Measurements from ENCODE around the gene SMYD3.
"Not testable (repeated sequence)": the region's sequence is repeated elsewhere in the genome, so short reads cannot be mapped to it uniquely, and the experiment has no call there.

The SMYD3 gene

DNA sequence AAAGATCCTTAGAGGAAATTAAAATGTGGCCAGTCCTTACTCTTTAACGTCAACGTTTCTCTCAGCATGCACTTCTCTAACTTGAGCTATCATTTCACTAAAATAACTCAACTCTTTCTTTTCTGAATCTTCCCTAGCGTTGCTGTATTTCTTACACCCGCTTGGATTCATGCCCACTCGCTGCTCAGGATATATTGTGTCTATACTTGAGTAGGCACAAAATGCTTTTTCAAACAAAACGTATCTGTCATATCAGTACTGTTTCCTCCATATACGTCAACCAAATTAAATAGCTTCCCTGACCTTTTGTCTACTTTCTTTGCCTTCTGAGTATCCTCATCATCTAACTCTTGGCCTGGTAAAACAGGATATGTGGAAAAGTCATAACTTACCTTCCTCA, 549.7 kb downstream of the SMYD3 start:
- no peak for DNase-seq (ENCODE audit: low read depth in 2 of 2)

DNA sequence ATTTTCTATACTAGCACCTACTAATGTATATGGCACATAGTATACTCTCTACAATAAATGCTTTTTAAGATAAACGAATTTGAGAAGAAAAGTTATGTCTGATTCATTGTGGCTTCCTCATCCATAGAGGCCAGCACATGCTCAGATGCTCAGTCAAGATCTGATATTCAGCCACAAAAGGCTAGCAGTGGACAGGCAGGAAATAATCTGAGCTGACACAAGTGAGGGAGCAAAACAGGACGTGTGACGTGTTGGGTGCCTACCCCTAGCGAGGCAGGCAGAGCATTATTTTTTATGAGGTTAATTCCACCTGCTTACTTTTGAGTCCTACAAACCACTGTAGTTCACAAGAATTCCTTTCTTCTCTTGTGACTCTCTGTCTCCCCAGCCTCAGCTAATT, 550.9 kb downstream of the SMYD3 start:
- no peak for DNase-seq (ENCODE audit: low read depth in 2 of 2)

DNA sequence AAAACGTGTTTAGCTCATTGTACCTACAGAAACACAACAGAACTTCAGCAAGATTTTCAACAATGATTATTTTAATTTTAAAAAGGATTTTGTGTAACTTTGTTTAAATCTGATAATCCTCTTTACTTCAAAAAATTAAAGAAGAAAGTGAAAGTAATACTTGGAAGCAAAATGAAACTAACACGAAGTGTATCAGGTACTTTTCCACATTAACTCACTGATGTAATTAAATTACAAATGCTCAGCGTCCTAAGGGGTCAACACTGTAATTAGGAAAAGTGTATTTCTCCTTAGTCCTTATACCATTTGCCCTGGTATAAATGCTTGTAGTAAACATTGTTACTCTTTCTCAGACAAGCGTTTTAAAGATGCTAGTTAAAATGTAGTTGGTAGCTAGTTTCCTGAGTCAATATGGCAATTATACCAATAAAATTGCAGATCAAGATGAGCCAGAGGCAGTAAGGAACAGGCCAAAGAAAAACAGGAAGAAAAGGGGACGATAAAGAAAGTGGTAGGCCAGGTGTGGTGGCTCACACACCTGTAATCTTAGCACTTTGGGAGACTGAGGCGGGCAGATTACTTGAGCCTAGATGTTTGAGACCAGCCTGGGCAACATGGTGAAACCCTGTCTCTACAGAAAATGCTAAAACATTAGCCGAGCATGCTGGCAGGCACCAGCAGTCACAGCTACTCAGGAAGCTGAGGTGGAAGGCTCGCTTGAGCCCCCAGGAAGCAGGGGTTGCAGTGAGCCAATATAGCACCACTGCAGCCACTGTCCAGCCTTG, 553.0 kb downstream of the SMYD3 start:
- no peak for DNase-seq (ENCODE audit: low read depth in 2 of 2)

DNA sequence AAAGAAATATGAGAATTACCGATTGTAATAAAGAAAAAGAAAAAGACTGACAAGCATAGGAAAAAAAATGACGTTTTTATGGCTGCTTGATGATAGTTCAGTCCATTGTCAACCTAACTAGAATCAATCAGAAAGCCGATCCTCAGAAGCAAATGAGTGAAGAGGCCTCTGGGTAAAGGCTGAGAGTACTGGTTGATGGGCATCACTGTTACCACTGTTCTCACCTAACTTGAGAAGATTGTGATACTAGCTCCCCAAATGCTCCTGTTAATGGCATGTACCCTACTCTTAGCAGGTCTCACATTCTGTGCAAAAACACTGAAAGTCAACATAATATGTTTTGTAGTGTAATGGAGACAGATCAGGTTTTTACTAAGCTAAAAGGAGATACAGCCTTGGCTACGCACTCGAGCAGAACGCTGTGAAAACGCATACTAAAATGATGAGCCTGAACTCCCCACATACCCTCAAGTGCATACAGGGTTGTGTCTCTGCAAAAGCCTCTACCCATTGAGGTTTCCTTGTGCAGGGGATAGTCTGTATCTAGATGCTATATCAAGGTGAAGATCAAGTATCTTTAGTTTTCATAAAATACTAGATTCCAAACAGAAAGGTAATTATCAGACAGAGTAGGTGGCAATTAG, 554.6 kb downstream of the SMYD3 start:
- no peak for DNase-seq (ENCODE audit: low read depth in 2 of 2)

DNA sequence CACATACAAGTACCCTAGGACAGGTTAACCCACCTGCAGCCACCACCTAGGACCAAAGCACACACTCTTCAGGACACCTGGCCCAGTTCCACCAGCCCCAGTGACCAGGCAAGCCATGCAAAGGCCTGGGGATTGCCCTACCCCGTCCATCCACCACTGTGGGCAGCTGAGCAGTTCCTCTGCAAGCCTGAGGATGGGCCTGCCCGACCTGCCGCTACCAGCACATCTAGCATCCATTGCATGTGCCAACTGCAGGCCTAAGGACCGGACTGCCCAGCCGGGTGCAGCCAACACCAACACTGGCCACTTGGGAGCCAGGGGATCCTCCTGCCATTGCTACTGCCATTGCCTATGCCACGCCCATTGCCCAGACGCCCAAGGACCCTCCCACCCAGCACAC, 558.3 kb downstream of the SMYD3 start:
- no peak for DNase-seq (ENCODE audit: low read depth in 2 of 2)

DNA sequence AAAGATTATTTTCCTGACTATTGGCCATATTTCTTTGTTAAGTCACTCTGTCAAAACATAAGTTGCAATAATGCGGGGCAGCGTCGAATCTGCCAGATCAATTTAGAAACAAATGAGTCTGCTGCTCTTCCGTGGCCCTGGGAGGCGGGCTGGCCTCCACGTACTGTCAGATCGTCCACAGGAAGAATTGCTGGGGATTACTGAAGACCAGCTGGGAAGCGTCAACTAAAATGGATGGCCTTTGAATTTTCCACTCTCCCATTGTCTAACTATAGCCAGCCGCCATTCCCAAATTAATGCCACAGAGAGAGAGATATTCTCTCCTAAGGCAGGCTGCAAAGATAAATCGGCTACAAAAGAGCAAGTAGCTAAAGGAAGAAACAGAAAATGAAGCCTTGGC, 560.2 kb downstream of the SMYD3 start:
- no peak for DNase-seq (ENCODE audit: low read depth in 2 of 2)

DNA sequence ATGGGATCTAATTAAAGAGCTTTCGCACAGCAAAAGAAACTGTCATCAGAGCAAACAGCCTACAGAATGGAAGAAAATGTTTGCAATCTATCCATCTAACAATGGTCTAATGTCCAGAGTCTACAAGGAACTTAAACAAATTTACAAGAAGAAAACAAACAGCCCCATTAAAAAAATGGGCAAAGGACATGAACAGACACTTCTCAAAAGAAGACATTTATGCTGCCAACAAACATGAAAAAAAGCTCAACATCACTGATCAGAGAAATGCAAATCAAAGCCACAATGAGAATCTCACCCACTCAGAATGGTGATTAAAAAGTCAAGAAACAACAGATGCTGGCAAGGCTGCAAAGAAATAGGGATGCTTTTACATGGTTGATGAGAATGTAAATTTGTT, 561.9 kb downstream of the SMYD3 start:
- not testable (repeated sequence) for DNase-seq (ENCODE audit: low read depth in 2 of 2)

DNA sequence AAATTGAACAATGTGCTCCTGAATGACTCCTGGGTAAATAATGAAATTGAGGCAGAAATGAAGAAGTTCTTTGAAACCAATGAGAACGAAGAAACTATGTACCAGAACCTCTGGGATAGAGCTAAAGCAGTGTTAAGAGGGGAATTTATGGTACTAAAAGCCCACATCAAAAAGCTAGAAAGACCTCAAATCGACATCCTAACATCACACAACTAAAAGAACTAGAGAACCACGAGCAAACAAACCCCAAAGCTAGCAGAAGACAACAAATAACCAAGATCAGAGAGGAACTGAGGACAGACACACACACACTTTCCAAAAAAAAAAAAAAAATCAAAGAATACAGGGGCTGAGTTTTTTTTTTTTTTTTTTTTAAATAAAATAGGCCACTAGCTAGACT, 564.2 kb downstream of the SMYD3 start:
- no peak for DNase-seq (ENCODE audit: low read depth in 2 of 2)

DNA sequence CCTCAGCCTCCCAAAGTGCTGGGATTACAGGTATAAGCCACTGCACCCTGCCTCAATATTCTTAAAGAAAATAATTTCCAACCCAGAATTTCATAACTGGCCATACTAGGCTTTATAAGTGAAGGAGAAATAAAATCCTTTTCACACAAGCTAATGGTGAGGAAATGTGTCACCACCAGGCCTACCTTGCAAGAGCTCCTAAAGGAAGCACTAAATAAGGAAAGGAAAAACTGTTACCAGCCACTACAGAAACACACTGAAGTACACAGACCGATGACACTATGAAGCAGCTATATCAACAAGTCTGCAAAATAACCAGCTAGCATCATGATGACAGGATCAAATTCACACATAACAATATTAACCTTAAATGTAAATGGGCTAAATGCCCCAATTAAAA, 565.3 kb downstream of the SMYD3 start:
- DNase-seq (ENCODE audit: low read depth in 2 of 2): not testable (repeated sequence)

DNA sequence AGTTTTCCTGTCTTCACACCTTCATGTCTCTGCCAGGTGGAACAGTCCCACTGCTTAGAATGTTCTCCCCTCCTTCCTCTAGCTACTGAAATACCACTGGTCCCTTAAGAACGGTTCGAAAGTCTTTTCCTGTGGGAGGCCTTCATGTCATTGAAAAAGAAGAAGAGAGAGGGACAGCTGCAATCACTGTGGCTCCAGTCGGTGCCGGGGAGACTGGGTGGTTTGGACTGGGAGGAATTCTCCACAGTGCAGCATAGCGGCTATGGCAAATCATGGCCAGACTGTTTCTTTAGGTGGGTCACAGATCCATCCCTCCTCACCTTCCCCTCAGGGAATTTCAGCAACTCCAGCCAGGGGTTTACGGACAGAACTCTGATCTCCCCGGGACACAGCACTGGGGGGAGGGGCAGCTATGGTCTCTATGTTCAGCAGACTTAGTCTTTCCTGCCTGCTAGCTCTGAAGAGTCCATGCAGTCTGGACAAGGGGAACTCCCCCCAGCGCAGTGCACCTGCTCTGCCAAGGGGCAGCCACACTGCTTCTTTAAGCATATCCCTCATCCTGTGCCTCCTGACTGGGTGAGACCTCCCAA, 567.2 kb downstream of the SMYD3 start:
- DNase-seq (ENCODE audit: low read depth in 2 of 2): no peak

DNA sequence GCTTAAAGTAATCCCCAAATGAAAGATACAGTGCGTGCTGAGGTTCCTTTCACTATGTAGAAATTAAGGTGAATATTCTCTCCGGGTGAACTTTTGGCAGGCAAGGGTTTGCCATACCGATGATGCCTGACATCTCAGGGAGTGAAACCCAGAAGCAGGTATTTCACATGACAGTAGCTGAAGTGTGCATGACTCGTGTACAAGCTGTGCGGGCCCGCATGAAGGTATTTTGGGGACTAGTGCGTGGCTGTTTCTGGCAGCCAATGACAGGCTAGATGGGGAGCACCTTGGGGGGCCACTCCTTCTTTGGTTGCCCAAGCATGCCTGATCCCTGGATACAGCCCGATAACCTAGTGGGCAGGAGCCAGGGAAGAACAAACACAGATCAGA, 569.0 kb downstream of the SMYD3 start:
- DNase-seq (ENCODE audit: low read depth in 2 of 2): no peak

DNA sequence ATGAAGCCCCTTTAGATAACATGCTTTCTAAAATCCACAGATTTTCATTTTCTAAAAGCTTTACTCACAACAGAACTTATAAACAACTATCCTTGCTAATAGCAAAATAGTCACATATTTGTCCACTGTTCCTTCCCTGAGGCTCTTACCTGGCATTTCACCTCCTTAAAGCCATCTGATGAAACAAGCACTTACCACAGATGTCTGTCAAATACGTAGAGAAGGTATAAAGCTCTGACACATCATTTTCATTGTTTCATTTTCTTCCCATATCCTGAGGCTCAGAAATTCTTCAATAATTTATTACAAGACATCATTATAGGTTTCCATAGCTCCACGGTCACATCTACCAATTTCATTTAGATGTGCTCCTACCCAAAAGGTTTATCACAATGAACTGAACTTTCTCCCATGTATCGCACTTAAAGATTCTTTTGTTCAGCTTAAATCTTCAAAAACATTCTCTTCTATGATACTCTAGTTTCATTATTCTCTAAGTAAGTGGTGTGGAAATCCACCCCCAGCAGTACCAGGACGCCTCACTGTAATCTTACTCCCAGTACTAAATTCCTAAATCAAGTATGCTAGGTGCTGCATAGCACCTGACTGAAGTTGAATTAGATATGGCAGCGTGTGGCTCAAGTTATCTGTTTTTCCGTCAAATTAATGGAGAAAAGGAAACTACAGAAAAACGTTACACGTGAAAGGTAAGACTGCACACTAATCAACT, 569.6 kb downstream of the SMYD3 start:
- no peak for DNase-seq (ENCODE audit: low read depth in 2 of 2)

DNA sequence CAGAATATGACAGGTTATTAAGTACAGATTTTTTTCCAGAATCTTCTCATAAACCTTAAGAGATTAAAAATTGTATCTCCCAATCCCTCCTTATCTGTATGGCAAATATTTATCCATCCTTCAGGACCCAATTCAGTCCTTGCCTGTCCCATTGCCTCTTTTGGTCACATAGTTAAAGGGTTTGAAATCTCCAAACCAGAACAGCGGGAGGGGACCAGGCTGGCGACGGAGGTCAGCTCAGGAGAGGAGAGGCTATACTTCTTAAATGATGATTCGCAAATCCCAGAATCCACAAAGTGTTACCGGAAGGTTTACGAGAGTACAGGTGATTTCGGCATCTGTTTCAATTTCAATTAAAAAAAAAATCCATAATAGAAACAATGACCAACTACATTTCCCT, 572.7 kb downstream of the SMYD3 start:
- no peak for DNase-seq (ENCODE audit: low read depth in 2 of 2)

DNA sequence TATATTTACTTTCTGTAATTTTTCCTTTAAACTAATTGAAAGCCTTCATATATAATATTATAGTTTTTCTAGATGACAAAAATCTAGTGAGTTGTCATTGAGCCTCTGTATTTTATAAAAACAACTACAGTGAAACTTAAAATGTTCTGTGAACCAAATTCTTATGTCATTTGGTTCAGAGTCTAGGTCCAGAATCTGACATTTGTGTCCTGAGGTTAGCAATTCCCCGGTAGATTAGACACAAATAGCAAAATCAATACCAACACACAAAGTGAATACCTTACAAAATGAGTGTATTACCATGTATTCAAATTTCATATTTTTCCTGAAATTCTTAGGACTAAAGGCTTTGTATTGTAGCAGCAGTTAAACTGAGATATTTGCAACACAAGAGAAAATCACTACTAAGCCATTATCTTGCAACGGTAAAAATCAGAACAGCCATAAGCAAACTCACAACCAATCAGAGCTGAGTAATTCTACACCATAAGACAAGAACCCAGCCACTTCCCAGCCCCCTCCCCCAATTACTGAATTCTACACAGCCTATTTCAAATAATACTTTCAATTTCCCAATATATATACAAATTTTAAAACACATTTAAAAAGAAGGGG, 573.5 kb downstream of the SMYD3 start:
- no peak for DNase-seq (ENCODE audit: low read depth in 2 of 2)

DNA sequence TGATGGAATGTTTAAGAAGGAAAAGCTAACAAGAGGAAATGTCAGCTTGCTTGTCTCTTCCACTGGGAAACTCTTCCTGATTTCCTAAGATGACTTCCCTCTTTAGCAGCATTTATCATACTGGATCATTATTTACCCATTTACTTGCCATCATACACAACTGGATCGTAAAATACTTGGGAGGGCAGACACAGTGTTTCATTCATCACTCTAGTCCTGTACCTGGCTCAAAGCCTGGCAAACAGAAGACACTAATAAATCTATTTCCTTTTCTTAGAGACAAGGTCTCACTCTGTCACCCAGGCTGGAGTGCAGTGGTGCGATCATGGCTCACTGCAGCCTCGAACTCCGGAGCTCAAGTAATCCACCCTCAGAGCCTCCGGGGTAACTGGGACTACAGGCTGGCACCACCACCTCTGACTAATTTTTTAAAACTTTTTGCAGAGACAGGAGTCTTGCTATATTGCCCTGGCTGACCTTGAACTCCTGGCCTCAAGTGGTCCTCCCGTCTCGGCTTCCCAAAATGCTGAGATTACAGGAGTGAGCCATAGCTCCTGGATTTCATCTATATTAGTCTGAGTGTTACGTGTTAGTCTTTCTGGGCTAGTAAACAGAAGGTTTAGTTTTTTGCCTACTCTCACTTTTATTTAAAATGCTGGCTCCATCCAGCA, 574.6 kb downstream of the SMYD3 start:
- DNase-seq (ENCODE audit: low read depth in 2 of 2): no peak

DNA sequence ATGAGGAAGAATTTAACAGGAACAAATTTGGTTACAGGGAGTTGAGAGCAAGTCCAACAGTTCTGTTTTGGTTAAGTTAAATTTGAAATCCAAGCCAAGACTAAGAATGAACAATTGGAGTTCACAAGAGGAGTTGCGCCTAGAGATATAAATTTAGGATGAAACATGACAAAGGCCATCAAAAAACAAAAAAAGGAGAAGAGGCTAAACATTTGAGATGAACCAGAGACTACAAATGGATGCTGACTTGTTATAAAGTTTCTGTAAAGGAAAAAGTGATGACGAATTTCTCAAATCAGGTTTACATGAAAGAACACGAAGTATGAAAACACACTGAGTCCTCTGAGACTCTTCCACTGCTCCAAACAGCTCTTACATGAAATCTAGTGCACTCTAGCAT, 575.6 kb downstream of the SMYD3 start:
- no peak for DNase-seq (ENCODE audit: low read depth in 2 of 2)

DNA sequence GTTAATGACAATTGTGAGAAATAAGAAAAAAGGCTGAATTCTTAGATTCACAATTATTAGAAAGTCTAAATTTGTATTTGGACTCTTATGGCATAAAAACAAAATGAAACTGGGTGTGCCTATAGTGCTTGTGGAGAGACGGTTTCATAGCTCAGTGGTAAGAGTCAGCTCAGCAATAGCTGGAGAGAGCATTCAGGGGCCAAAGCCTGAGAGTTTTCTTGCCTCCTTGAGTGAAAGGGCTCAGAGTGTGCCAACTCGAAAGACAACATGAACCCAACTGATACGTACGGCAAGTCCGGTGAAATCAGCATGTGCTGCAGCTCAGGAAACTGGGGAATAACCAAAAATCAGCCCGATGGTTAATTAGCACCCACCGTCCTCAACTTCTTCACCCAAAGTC, 577.9 kb downstream of the SMYD3 start:
- no peak for DNase-seq (ENCODE audit: low read depth in 2 of 2)

DNA sequence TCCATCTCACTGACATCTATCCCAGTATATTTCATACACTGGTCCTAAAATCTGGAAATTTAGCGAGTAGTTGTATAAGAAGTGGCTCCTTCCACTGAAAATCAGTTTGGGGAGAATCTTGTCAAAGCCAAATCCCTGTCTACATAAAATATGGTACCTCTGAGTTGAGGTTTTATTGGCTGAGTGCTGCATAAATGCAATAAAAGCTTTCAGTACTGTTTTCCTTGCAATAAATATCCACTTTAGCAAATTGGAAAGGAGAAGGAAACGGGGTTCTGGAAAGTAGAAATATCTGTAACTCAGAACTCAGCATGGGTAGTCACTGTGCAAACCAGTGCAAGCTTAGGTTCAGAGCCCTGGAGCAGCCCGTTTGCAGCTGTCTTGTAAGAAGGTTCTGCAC, 580.2 kb downstream of the SMYD3 start:
- no peak for DNase-seq (ENCODE audit: low read depth in 2 of 2)

DNA sequence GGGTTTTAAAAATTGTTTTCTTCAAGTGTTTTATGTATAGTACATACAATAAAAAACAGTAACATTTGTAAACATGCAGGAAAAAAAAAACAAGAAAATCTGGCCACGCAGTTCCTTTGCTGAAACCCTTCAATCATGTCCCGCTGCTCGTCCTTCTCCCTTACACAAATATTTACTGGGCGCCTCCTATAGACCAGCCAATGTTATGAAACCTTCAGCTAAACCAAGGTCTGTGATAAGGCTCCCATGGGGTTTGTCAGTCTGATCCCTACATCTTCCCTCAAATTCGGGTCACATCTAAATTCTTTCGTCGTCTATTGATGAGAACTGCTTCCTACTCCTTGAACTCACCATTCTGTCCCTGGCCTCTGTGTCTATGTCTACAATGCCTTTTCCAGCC, 583.9 kb downstream of the SMYD3 start:
- DNase-seq (ENCODE audit: low read depth in 2 of 2): no peak

DNA sequence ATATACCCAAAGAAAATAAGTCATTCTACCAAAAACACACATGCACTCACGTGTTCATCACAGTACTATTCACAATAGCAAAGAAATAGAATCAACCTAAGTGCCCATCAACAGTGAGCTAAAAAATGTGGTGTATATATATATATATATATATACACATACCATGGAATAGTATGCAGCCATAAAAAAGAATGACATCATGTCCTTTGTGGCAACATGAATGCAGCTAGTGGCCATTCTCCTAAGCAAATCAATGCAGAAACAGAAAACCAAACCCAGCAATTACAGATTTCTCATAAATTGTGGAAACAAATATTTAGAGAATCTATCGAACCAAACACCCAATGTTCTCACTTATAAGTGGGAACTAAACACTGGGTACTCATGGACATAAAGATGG, 585.7 kb downstream of the SMYD3 start:
- DNase-seq (ENCODE audit: low read depth in 2 of 2): no peak

DNA sequence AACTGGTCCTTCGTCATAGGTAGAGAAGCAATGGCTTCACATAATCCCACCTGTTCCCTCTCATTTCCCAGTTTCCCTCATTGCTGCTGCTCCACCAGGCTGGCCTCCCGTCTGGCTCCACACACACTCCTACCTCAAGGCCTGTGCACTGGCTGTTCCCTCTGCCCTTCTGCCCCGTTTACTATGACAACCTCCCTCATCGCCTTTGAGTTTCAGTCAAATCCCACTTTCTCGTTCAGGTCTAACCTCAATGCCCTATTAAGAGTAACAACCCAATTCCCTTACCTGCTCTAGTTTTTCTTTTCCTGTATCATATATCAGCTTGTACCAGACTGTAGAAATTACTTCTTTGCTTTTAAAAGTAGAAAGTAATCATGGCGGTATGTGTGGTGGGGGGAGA, 589.7 kb downstream of the SMYD3 start:
- no peak for DNase-seq (ENCODE audit: low read depth in 2 of 2)

DNA sequence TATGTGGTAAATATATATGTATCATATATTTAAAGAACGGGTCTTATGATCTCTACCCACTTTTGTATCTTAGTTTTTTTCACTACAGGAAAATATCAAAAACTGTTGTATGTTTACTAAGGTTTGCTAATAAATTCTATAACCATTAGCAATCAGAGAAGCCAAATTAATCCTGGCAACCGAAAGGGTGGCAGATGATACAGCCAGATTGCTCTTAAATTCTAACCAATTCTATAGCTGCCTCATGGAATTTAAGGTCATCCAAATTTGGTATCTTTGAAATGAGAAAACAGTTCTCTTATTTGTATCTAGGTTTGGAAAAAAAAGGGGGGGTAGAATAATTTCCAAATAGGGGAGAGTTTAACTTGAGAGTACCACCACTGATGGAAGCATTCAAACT, 591.2 kb downstream of the SMYD3 start:
- DNase-seq (ENCODE audit: low read depth in 2 of 2): no peak
